ENCODE results near the gene MFN2. TPM values are rescaled to one million over a fixed set of nuclear protein-coding genes. Genes with fewer than 3 reads are reported as not detected.
A peak's percentile ranks its signal among the peaks of the same experiment; 100 is the strongest.

MFN2 gene
- total RNA-seq, 3 donors from 2014 or later (not counting 1 experiment from before 2014, with no cell fraction given), result 54.7 to 65.9 (median 55.8) TPM

GRCh38 chr1:12052997-12053686 is 72.9 kb downstream of the MFN2 start:
- H3K9me3 ChIP-seq (ENCODE audit: control insufficient read depth, insufficient read depth, low read length), result no peaks in the 10 kb centered on the region
- peaks cover 0 to 13% of the 10 kb centered on the region in 2 donors for H3K4me1 Mint-ChIP-seq
- peak overlapping the region in 1 of 2 donors; percentile 19 for H3K27ac Mint-ChIP-seq
- intact Hi-C loops (cut with micrococcal nuclease), result no loop called here
- no peak overlapping the region for H3K4me3 Mint-ChIP-seq
- no peak overlapping the region for H3K27ac ChIP-seq (ENCODE audit: low read length)
- H3K4me1 ChIP-seq (ENCODE audit: control insufficient read depth, insufficient read depth, low read length), result peaks cover 8% of the 10 kb centered on the region
- TF ChIP-seq CTCF (IDR thresholded peaks at IDR 0.05), result no peak
- H3K36me3 Mint-ChIP-seq, result no peaks in the 10 kb centered on the region
- no peaks in the 10 kb centered on the region for H3K36me3 ChIP-seq (ENCODE audit: control insufficient read depth, insufficient read depth, low read length)
- ATAC-seq (no peak), DNase-seq (no peak)
- H3K27me3 ChIP-seq (ENCODE audit: control insufficient read depth, insufficient read depth, low read length), result no peaks in the 10 kb centered on the region
- H3K9me3 Mint-ChIP-seq, result no peaks in the 10 kb centered on the region
- 88% methylated on average over 14 of the region's 14 CpGs for WGBS (ENCODE audit: insufficient coverage)
- H3K4me3 ChIP-seq (ENCODE audit: low read length), result no peak overlapping the region
- no peaks in the 10 kb centered on the region for H3K27me3 Mint-ChIP-seq (ENCODE audit: low read depth in 2 of 2)

GRCh38 chr1:12053752-12054548 is 73.7 kb downstream of the MFN2 start:
- H3K9me3 Mint-ChIP-seq, result no peaks in the 10 kb centered on the region
- no peak overlapping the region for H3K4me3 Mint-ChIP-seq
- intact Hi-C loops (cut with micrococcal nuclease), result no loop called here
- Histone ChIP-seq H3K27ac (ENCODE audit: low read length) (no peak overlapping the region), H3K27me3 (ENCODE audit: control insufficient read depth, insufficient read depth, low read length) (no peaks in the 10 kb centered on the region), H3K4me1 (ENCODE audit: control insufficient read depth, insufficient read depth, low read length) (peaks cover 7% of the 10 kb centered on the region), H3K4me3 (ENCODE audit: low read length) (no peak overlapping the region), H3K9me3 (ENCODE audit: control insufficient read depth, insufficient read depth, low read length) (no peaks in the 10 kb centered on the region), H3K36me3 (ENCODE audit: control insufficient read depth, insufficient read depth, low read length) (no peaks in the 10 kb centered on the region)
- peaks cover 0 to 13% of the 10 kb centered on the region in 2 donors for H3K4me1 Mint-ChIP-seq
- WGBS (ENCODE audit: insufficient coverage), result 82% methylated on average over 13 of the region's 13 CpGs
- TF ChIP-seq CTCF (IDR thresholded peaks at IDR 0.05), result no peak
- no peak overlapping the region for H3K27ac Mint-ChIP-seq
- no peaks in the 10 kb centered on the region for H3K36me3 Mint-ChIP-seq
- no peak for DNase-seq
- ATAC-seq, result no peak
- no peaks in the 10 kb centered on the region for H3K27me3 Mint-ChIP-seq (ENCODE audit: low read depth in 2 of 2)

DNA sequence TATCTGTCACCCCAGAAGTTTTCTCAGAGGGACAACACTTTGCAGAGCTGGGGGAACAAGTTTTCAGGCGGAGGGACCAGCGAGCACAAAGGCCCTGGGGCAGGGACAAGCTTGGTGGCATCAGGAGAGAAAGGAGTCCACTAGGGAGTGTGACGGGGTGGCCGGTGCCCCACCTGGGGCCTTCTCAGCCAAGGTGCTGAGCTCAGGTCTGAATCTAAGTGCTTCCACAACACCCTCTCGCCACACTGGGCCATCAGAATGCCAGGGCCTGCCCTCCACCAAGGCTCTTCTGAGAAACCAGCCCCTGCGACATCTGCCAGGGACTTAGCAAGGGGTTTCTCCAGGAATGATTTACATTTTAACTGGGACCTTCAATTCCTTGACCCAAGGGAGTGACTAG is 75.0 kb downstream of the MFN2 start:
- intact Hi-C loops (cut with micrococcal nuclease), result no loop called here
- Histone ChIP-seq H3K4me3 (ENCODE audit: low read length) (no peak overlapping the region), H3K27ac (ENCODE audit: low read length) (no peak overlapping the region), H3K36me3 (ENCODE audit: control insufficient read depth, insufficient read depth, low read length) (no peaks in the 10 kb centered on the region), H3K27me3 (ENCODE audit: control insufficient read depth, insufficient read depth, low read length) (no peaks in the 10 kb centered on the region), H3K9me3 (ENCODE audit: control insufficient read depth, insufficient read depth, low read length) (no peaks in the 10 kb centered on the region), H3K4me1 (ENCODE audit: control insufficient read depth, insufficient read depth, low read length) (peaks cover 7% of the 10 kb centered on the region)
- no peak overlapping the region for H3K4me3 Mint-ChIP-seq
- DNase-seq, result no peak
- H3K4me1 Mint-ChIP-seq, result peaks cover 0 to 13% of the 10 kb centered on the region in 2 donors
- no peak for ATAC-seq
- no peak overlapping the region for H3K27ac Mint-ChIP-seq
- 78% methylated on average over 6 of the region's 6 CpGs for WGBS (ENCODE audit: insufficient coverage)
- no peaks in the 10 kb centered on the region for H3K9me3 Mint-ChIP-seq
- no peaks in the 10 kb centered on the region for H3K36me3 Mint-ChIP-seq
- peaks cover 7 to 9% of the 10 kb centered on the region in 2 donors for H3K27me3 Mint-ChIP-seq (ENCODE audit: low read depth in 2 of 2)
- no peak for TF ChIP-seq CTCF (IDR thresholded peaks at IDR 0.05)

Measured in natural killer cell (primary cell).